ENCODE data around the gene MTHFD1.

MTHFD1 gene

DNA sequence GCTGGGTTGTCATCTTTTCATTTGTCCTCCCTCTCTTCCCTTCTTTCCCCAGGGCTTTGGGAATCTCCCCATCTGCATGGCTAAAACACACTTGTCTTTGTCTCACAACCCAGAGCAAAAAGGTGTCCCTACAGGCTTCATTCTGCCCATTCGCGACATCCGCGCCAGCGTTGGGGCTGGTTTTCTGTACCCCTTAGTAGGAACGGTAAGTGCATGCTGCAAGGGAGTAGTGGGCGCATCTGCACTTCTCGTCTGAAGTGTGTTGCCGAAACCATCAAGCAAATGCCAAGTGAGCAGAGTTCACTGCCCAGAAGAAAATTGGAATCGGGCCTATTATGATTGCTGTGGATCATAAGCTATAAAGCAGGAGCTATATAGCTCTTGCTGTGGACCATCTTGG lies 66.5 kb downstream of the MTHFD1 start:
- no peak for DNase-seq

- no peak for DNase-seq
Measured at GRCh38 chr14:64459405-64460136, 71.4 kb downstream of the MTHFD1 start.

GRCh38 chr14:64461221-64461620 lies 73.1 kb downstream of the MTHFD1 start:
- no peak for DNase-seq

DNA sequence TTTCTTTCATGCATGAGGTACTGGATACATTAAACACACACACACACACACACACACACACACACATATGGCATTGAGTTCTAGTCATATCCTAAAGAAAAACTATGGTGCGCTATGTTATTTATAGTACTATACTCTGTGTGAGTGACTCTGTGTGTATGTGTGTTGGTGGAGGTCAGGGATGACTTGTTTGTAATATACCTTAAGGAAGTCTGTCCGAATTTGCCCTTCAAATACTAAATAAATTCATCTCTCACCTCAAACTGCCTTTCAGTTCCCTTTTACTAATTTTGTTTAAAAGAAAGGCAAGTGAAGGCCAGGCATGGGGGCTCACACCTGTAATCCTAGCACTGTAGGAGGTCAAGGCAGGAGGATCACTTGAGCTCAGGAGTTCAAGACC lies 75.0 kb downstream of the MTHFD1 start:
- DNase-seq: no peak

DNA sequence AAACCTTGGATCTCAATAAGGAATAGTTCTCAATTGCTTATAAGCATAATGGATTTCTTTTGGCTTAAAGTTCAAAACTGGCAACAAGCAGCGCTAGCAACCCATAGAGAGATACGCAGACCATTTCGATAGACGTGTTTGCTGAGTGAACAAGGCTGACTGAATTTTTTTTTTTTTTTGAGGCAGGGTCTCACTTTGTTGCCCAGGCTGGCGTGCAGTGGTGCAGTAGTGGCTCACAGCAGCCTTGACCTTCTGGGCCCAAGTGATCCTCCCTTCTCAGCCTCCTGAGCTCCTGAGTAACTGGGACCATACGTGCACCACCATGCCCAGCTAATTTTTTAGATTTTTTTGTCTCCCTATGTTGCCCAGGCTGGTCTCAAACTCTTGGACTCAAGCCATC lies 75.7 kb downstream of the MTHFD1 start:
- no peak for DNase-seq

GRCh38 chr14:64464651-64465050 lies 76.5 kb downstream of the MTHFD1 start:
- no peak for DNase-seq

DNA sequence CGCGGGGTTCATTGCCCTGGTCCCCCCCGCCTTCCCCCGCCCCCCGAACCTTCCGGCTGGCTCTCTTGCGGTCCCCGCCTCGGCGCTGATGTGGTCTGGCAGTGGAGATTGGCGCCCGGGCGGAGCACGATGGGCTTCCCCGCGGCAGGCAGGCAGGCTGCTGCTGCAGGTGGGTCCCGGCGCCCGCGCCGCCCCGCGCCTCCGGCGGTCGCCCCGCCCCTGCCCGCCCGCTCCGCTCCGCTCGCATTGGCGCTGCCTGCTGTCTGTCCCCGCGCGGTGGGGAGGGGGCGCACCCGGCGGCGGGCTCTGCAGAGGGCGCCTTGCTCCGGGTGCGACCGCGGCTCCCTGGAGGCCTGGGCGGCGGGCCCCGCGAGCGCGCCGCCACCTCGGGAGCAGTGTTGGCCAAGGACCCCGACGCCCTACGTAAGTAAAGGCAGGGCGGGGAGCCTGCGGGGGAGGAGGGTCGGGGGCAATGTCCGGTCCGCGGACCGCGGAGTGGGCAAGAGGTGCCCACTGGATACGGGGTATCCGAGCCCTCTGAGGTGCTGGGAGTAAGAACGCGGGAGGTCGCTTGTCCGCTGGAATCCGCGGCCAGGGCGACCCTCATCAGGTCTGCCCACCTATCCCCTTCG lies 77.2 kb downstream of the MTHFD1 start, which contains the start of gene AKAP5:
TSS of gene AKAP5 (plus strand) at position 309 of the 632 bp plus-strand sequence. CDS start 2,896 bp downstream, outside the sequence.
- DNase-seq: peak; percentile 52

- DNase-seq: no peak
Measured at GRCh38 chr14:64465831-64466554, 77.8 kb downstream of the MTHFD1 start.

DNA sequence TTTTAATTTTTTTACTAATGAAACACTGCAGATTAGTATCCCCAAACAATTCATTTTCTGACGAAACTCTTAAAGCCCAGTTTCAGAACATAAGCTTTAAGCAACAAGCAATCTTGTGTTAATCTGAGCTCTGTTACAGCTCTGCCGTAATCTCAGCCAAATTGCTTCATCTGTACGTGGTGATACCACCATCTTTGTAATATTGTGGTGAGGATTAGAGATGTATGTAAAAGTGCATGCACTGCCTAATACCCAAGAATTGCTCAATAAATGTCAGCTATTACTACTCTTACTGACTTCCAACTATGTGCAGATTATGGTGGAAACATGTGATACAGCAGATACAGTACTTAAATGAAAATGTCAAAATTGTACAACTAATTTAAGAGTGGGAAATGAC lies 78.9 kb downstream of the MTHFD1 start:
- DNase-seq: no peak

DNA sequence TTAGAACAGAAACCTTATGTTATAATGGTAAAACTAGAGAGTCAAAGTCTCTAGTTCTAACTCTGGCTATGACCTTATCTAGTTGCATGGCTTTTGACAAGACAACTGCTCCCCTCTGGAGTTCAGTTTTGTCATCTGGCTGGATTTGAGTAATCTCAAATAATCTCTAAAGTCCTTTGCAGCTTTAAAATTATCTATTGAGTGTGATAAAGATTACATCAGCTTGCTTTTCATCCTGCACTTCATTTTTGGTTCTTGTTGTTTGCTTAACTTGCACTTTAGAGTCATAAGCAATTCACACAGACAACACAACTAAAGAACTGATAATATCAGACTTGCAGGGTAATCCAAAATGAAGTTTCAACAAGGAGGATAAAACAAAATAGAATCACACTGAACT lies 79.4 kb downstream of the MTHFD1 start:
- no peak for DNase-seq

- DNase-seq: no peak
Measured at GRCh38 chr14:64468451-64468850, 80.3 kb downstream of the MTHFD1 start.

- no peak for DNase-seq
Measured at GRCh38 chr14:64474041-64474440, 85.9 kb downstream of the MTHFD1 start.

- DNase-seq: no peak
Measured at GRCh38 chr14:64474698-64475097, 86.5 kb downstream of the MTHFD1 start.

DNA sequence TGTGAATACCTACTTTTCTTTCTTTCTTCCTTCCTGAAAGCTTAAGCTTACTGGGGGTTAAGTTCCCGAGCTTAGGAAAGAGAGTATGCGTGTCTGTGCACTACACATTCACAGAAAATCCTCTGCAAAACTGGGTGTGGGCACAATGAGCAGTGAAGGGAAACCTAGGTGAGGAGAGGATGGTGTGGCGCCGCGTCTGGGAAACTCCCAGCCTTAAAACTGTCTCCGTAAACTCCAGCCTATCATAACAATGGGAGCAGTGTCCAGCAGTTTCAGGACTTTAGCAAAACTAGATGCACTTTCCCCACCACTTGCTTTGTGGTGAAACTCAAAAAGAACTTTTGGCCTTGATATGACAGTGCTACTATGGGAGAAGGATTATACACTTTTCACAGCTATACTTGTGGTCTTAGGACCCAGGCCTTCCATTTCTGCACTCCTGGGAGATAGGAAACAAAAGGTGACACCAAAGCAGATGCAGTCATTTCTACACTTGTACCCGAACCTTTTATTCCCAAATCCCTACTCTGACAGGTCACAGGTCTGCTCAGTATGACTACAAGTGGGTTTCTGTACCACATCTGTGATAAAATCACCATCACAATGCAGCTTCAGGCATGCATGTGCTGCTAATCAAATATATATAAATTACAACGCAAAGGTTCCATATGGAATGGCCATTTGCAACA lies 87.6 kb downstream of the MTHFD1 start:
- no peak for DNase-seq

DNA sequence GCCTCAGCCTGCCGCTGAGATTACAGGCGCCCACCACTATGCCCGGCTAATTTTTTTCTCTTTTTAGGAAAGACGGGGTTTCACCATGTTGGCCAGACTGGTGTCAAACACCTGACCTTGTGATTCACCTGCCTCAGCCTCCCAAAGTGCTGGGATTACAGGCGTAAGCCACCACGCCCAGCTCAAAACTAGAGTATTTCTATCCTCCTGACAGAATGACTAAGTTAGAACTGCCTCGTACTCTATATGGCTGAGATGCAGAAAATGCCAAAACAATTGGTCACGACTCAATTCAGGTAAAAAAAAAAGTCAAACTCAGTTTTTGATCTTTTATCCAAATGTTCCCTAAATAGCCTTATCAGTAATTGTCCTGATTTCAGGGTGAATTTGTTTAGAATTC lies 88.3 kb downstream of the MTHFD1 start:
- no peak for DNase-seq

DNA sequence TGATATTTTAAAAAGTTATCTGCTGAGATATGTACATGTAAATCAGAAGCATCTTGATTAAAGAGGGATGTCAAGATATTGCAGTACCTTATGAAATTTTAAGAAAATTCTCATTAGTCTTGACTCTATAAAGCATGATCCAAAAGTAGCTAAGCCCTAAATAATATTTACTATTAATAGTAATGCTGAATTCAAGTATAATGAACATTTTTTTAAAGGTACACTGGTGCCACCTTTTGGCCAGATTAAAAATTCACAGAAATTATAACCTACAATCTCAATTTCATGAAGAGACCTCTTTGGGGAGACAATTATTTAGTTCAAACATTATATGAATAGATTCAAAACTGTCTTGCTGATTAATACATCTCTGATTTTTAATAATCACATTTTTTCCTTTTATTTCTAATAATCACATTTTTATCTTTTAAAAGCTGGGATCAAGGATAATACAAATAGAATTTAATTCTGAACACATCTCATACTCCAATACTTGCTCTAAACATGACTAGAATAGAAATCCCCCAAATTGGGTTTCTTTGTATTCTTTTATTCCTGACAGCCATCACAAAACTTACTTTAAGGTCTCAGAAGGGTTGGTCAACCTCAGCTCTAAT lies 90.6 kb downstream of the MTHFD1 start:
- no peak for DNase-seq

- no peak for DNase-seq
Measured at GRCh38 chr14:64488590-64489099, 100.5 kb downstream of the MTHFD1 start.

- no peak for DNase-seq
Measured at GRCh38 chr14:64491637-64492036, 103.5 kb downstream of the MTHFD1 start.

DNA sequence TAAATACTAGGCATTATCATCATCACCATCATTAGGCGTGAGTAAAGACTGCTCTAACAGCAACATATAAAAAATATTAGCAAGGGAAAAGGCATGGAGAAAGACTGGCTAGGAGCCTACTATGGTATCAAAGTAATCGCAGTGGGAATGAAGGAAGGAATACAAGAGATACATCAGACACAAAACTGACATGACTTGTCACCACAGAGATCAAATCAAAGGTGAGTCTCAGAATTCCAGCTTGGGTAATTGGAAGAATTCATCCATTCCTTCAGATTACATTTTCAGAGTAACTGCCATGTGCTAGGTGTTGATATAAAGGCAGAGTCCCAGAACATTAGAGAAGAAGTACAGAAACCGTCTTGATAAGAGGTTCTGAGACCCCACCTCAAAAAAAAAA lies 105.3 kb downstream of the MTHFD1 start:
- DNase-seq: no peak

- no peak for DNase-seq
Measured at GRCh38 chr14:64495252-64495651, 107.1 kb downstream of the MTHFD1 start.

DNA sequence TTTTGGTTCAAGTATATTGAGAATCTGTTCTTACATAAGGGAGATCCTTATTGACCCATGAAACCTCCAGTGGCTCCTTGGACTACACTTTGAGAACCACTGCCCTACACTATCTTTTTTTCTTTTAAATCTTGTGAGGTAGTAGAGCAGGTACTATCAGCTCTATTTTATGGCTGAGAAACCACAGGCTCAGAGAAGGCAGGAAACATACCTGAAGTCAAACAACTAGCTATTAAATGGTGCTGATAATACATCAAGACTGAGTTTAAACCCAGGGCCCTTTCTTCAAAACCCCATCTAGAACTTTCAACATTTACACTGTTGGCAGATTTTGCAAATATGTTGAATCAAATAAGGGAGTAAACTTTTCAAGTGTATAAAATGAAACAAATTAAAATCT lies 108.6 kb downstream of the MTHFD1 start:
- no peak for DNase-seq

GRCh38 chr14:64500088-64500487 lies 111.9 kb downstream of the MTHFD1 start:
- DNase-seq: no peak

Measured in stimulated activated naive CD4-positive, alpha-beta T cell treated with Interleukin-2 at 50 U/mL for 16 hours (primary cell).